ENCODE data around the gene SLX9.
A peak's percentile ranks its signal among the peaks of the same experiment; 100 is the strongest.
"Not testable (repeated sequence)": the region's sequence is repeated elsewhere in the genome, so short reads cannot be mapped to it uniquely, and the experiment has no call there.

Gene SLX9

DNA sequence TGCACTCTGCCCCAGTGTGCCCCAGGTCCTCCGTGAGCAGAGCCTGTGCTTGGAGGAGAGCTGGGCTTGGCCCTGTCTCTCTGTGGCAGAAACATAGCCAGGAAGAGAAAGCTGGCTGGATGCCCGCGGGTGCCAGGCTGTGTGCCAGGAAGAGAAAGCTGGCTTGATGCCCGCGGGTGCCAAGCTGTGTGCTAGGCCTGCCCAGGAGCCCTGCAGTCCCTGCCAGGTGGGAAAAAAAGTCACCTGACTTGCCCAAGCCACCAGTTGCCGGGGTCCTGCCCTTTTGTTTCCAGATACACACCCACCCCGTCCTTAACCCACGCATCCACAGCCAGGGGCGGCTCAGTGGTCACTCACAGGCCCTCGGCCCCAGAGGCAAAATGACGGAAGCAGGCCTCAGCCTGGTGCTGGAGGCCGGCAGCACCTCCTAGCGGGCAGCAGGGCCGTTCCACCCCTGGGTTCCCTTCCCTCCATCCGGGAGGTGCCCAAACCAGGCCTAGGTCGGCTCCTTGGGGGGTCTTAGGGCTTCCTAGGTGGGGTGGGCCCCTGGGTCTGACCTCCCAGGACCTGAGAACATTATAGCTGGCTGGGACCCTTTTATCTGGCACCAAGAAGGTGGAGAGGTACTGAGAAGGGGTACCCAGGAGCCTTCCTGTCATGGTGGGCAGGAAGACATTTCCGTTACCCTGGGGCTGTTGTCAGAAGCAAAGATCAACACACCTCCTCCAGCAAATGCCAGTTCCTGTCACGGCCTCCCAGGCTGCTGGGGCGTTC, 28.3 kb upstream of the SLX9 start:
- no peak overlapping the region for H3K4me3 ChIP-seq (ENCODE audit: low read depth, low read length)
- DNase-seq (ENCODE audit: low read depth): no peak
- TF ChIP-seq, protein P1, sequence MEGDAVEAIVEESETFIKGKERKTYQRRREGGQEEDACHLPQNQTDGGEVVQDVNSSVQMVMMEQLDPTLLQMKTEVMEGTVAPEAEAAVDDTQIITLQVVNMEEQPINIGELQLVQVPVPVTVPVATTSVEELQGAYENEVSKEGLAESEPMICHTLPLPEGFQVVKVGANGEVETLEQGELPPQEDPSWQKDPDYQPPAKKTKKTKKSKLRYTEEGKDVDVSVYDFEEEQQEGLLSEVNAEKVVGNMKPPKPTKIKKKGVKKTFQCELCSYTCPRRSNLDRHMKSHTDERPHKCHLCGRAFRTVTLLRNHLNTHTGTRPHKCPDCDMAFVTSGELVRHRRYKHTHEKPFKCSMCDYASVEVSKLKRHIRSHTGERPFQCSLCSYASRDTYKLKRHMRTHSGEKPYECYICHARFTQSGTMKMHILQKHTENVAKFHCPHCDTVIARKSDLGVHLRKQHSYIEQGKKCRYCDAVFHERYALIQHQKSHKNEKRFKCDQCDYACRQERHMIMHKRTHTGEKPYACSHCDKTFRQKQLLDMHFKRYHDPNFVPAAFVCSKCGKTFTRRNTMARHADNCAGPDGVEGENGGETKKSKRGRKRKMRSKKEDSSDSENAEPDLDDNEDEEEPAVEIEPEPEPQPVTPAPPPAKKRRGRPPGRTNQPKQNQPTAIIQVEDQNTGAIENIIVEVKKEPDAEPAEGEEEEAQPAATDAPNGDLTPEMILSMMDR (IDR thresholded peaks at IDR 0.05; ENCODE audit: low read depth, low read length, missing control alignments): peak; percentile 87

DNA sequence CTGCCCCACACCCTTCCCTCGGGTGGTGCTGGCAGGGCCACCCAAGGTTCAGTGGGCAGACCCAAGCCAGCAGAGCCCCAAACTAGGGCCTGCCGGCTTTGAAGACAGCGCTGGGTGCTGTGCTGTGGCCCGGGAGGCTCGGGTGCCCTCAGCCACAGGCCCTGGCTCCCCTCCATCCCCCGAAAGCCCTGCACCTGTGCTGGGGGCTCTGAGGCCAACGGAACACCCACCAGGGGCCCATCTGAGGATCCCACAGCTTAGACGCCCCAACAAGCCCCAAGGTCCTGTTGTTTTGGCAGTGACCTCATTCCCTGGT, 27.7 kb upstream of the SLX9 start:
- TF ChIP-seq, protein P1 (IDR thresholded peaks at IDR 0.05; ENCODE audit: low read depth, low read length, missing control alignments): no peak
- no peak overlapping the region for H3K4me3 ChIP-seq (ENCODE audit: low read depth, low read length)
- no peak for DNase-seq (ENCODE audit: low read depth)

DNA sequence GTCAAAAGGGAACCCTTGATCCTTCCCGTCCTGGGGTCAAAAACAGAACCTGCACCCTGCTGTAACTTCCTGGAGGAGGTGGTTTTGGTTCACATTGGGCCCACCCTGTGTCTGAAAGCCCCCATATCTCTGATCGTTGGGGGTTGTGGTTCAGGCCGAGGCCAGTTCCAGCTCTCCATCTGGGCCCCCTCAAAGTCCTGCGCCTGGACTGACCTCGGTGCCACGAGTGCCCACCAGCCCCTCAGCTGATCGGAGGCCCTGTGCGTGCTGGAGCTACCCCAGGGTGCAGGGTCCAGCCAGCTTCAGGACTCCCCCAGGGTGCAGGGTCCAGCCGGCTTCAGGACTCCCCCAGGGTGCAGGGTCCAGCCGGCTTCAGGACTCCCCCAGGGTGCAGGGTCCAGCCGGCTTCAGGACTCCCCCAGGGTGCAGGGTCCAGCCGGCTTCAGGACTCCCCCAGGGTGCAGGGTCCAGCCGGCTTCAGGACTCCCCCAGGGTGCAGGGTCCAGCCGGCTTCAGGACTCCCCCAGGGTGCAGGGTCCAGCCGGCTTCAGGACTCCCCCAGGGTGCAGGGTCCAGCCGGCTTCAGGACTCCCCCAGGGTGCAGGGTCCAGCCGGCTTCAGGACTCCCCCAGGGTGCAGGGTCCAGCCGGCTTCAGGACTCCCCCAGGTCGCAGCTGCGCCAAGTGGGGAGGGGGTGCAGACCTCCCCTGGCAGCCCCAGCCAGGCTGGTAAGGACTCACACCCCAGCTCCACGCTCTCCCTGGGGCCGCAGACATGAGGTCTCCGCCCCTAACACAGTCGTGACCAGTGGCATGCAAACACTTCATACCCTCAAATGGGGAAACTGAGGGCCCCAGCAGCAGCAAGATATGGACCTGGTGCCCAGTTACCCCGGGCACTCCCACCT, 27.1 kb upstream of the SLX9 start:
- not testable (repeated sequence) for H3K4me3 ChIP-seq (ENCODE audit: low read depth, low read length); DNase-seq (ENCODE audit: low read depth)

DNA sequence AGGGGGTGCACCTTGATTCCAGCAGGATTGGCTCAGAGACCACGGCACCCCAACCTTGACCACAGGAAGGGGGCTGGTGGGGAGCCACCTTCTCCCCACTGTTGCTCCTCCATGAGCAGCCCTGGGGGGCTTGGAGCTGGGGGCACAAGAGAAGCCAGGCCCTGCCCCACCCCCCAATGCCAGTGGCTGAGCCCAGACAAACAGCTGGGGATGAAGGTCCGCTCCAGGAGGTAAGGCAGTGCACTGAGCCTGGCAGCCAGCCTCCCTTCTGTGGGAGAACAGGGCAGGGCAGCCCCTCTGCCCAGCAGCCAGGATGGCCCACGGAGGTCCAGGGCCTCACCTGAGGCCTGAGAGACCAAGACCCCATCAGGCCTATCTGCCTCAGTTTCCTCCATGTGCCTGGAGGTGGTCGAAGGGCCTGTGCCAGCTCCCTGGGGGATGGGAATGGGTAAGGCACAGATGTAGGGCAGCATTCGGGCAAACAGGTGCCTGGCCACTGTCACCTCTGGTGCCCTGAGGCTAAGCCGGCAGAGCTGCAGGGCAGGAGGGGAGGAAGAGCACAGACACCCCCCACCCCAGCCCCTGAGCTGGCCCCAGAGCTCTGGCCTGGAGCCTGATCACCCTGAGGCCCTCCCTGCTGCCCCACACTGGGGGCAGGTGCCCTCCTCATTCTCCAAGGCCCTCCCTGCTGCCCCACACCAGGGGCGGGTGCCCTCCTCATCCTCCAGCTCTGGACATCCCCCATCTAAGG, 26.2 kb upstream of the SLX9 start:
- no peak for DNase-seq (ENCODE audit: low read depth)
- H3K4me3 ChIP-seq (ENCODE audit: low read depth, low read length): peak overlapping the region; percentile 23
- TF ChIP-seq, protein P1 (IDR thresholded peaks at IDR 0.05; ENCODE audit: low read depth, low read length, missing control alignments): no peak

DNA sequence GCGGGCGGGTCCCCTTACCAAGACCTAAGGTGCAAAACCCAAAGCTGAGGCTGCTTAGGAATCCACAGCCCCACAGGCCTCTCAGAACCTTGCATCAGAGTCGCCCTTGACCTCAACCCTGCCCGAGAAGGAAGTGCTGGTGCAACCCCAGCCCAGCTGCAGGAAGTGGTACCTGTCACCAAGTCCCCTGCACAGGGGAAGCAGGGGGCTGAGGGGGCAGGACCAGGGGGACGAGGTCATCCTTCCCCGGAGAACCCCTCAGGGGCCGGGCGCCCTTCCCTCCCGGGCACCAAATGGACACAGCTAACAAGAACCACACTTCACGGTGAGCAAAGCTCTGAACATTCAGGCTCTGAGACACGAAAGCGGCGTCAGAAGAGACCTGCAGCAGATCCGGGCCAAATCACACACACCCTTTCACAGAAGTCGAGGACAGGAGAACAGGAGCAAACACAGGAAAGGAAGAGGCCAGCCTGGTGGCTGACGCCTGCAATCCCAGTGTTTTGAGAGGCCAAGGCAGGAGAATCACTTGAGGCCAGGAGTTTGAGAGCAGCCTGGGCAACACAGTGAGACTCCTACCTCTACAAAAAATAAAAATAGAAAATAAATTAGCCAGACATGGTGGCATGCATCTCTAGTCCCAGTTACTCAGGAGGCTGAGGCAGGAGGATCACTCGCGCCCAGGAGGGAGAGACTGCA, 25.5 kb upstream of the SLX9 start:
- TF ChIP-seq, protein P1 (IDR thresholded peaks at IDR 0.05; ENCODE audit: low read depth, low read length, missing control alignments): no peak
- peak overlapping the region; percentile 23 for H3K4me3 ChIP-seq (ENCODE audit: low read depth, low read length)
- DNase-seq (ENCODE audit: low read depth): no peak

DNA sequence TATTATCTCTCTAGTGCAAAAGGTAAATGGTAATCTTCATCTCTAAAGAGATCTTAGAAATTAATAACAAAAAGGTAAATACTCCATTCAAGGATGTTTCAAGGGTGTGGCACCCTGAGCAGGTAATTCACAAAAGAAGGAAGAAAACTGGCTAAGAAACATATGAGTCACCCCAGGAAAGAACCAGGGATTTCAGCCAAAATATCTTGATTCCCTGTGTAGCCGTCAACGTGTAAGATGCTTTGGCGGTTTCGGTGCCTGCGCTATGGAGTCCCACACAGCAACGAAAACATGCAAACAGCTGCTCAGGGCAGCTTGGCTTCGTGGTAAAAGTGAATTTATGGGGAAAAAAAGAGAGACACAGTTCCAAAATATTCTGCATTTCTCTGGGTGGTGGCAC, 22.9 kb upstream of the SLX9 start:
- no peak overlapping the region; the same call in 1 of the 2 replicates for H3K4me3 ChIP-seq (ENCODE audit: low read depth, low read length)
- TF ChIP-seq, protein P1 (IDR thresholded peaks at IDR 0.05; ENCODE audit: low read depth, low read length, missing control alignments): no peak
- no peak for DNase-seq (ENCODE audit: low read depth)

Measured in GM12864 (cell line).